Measurements from ENCODE around the gene TMEM109.
A peak's percentile ranks its signal among the peaks of the same experiment; 100 is the strongest.
"Not testable (repeated sequence)": the region's sequence is repeated elsewhere in the genome, so short reads cannot be mapped to it uniquely, and the experiment has no call there.

TMEM109 gene

DNA sequence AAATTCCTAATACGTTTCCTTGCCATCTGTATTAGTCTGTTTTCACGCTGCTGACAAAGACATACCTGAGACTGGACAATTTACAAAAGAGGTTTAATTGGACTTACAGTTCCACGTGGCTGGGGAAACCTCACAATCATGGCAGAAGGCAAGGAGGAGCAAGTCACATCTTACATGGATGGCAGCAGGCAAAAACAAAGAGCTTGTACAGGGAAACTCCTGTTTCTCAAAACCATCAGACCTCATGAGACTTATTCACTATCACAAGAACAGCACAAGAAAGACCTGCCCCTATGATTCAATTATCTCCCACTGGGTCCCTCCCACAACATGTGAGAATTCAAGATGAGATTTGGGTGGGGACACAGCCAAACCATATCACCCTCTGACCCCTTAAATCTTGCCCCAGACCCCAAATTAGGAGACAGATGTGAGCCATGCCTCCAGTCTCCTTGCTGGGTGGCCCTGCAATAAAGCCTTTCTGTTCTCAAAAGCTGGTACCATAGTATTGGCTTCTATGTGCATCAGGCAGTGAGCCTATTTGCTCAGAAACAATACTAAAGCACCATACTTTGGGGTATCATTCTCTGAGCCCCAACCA lies 4.2 kb upstream of the TMEM109 start:
- DNase-seq, result not testable (repeated sequence)

DNA sequence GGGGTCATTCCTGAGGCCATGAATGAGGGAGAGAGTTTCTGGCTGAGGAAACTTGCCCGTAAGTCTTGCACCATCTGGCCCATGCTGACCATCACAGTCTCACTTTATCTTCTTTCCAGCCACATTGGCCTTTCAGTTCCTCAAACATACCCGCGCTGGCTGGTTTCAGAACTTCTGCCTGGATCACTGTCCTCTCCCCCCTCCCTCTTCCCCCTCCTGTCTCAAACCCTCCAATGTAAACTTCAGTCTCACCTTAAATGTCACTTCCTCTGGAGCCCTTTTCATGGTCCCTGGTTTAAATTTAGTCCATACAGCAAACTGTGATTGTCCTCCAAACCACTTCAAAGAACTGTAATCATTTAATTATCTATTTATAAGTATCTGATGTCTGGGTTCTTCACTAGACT lies 3.7 kb upstream of the TMEM109 start:
- peak in 2 of 56 donors; percentile 30 to 48 for DNase-seq

- DNase-seq, result no peak
Measured at GRCh38 chr11:60910711-60911380, 3.1 kb upstream of the TMEM109 start.

- no peak for DNase-seq
Measured at GRCh38 chr11:60912223-60912850, 1.6 kb upstream of the TMEM109 start.

GRCh38 chr11:60912851-60913528 lies 968 bp upstream of the TMEM109 start:
- peak in 1 of 56 donors; percentile 30 for DNase-seq

DNA sequence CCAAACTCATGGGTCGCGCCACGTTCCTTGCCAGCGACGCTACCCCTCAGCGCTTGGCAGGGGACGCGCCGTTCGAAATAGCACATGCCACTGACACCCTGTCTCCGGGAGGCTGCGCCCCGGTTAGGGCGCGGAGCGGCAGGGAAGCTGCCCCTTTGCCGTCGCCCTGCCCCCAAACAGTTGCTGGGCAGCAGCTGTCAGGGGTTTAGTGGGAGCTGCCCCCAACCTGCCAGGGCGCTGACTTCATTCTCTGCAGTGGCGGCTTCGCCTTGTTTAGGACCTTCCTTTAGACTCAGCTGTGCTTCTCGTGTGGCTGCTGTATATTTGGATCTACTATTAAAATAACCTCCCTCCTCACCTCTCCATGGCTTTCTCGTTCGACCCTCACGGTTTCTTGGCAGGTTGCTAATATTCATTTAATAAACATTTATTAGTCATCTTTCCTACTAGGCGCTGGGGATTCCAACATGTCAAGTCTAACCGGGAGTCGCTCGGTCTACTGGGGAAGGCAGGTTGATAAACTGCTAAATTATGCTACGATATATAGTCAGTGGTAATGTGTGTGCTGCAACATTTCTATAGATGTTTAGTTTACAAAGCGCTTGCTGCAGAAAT lies 782 bp downstream of the TMEM109 start:
- DNase-seq, result peak in 8 of 56 donors; percentile 48 to 71 (median 66)

GRCh38 chr11:60915248-60915914 lies 1.4 kb downstream of the TMEM109 start:
- DNase-seq, result peak in 21 of 56 donors; percentile 24 to 60 (median 41)

- DNase-seq, result no peak
Measured at GRCh38 chr11:60916669-60917206, 2.8 kb downstream of the TMEM109 start.

GRCh38 chr11:60917267-60917666 lies 3.3 kb downstream of the TMEM109 start:
- no peak for DNase-seq

DNA sequence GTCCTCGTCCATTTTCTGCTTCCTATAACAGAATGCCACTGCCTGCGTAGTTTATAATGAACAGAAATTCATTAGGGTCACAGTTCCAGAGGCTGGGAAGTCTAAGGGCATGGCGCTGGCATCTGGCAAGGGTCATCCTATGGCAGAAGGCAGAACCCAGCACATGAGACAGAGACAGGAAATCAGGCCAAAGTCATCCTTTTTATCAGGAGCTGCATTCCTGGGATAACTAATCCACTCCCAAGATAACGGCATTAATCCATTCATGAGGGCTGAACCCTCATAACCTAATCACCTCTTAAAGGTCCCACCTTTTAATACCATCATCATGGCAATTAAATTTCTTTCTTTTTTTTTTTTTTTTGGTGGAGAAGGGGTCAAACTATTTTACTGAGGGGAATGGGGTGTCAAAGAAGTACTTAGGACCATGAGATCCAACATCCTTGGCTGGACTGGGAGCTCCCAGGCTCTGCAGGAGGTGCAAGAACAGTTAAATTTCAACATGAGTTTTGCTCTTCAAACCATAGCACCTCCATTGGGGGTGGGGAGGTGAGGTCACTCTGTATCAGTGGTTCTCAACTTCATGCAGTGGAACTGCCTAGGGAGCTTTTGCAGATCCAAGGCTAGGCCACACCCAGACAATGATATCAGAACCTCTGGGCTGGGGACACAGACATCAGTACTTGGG lies 4.4 kb downstream of the TMEM109 start:
- no peak for DNase-seq

GRCh38 chr11:60918939-60919265 lies 4.9 kb downstream of the TMEM109 start:
- no peak for DNase-seq

- DNase-seq, result no peak
Measured at GRCh38 chr11:60919320-60919719, 5.4 kb downstream of the TMEM109 start.

GRCh38 chr11:60919956-60920355 lies 6.0 kb downstream of the TMEM109 start:
- no peak for DNase-seq

DNA sequence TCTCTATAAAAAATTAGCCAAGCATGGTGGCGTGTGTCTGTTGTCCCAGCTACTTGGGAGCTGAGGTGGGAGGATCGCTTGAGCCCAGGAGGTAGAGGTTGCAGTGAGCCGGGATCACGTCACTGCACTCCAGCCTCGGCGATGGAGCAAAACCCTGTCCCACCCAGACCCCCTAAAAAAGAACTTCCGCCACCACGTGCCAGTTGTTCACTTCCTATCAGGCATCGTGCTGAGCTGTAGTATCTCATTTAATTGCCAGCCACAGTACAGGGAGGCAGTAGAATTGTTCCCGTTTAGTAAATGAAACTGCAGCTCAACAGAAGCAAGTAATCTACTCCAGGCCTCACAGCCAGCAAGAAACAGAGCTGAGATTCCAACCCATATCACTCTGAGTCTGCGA lies 7.3 kb downstream of the TMEM109 start:
- DNase-seq, result no peak

DNA sequence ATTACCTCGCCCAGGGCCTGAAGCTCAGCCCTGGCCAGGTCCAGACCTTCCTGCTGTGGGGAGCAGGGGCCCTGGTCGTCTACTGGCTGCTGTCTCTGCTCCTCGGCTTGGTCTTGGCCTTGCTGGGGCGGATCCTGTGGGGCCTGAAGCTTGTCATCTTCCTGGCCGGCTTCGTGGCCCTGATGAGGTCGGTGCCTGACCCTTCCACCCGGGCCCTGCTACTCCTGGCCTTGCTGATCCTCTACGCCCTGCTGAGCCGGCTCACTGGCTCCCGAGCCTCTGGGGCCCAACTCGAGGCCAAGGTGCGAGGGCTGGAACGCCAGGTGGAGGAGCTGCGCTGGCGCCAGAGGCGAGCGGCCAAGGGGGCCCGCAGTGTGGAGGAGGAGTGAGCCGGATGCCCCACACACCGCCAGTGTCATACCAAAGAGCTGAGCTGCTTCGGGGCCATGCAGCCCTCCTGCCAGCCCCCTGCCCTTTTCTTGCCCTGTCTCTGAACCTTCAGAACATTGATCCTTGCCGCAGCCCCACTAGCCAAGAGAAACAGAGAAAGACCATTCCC lies 7.9 kb downstream of the TMEM109 start:
- DNase-seq, result no peak

DNA sequence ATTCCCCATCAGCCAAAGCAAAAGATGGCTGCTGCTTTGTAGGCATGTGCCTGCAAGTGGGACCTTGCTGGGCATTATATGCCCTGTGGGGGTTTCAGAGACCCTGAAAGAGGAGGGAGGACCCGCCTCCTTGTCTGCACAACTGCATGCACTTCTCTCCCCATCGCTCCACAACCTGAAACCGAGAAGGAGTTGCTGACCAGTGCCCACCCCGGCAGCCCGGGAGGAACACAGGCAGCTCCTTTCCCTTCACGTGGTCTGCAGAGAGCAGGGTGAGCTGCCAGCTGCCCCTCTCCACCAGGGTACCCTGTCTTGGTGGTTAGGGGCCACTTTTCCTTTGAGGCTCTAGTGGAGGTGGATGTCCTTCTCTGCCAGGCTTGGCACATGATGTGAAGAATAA lies 8.9 kb downstream of the TMEM109 start:
- DNase-seq, result no peak

GRCh38 chr11:60923326-60923725 lies 9.4 kb downstream of the TMEM109 start:
- peak in 8 of 56 donors; percentile 23 to 58 (median 29) for DNase-seq

- DNase-seq, result no peak
Measured at GRCh38 chr11:60923800-60924109, 9.8 kb downstream of the TMEM109 start.

DNA sequence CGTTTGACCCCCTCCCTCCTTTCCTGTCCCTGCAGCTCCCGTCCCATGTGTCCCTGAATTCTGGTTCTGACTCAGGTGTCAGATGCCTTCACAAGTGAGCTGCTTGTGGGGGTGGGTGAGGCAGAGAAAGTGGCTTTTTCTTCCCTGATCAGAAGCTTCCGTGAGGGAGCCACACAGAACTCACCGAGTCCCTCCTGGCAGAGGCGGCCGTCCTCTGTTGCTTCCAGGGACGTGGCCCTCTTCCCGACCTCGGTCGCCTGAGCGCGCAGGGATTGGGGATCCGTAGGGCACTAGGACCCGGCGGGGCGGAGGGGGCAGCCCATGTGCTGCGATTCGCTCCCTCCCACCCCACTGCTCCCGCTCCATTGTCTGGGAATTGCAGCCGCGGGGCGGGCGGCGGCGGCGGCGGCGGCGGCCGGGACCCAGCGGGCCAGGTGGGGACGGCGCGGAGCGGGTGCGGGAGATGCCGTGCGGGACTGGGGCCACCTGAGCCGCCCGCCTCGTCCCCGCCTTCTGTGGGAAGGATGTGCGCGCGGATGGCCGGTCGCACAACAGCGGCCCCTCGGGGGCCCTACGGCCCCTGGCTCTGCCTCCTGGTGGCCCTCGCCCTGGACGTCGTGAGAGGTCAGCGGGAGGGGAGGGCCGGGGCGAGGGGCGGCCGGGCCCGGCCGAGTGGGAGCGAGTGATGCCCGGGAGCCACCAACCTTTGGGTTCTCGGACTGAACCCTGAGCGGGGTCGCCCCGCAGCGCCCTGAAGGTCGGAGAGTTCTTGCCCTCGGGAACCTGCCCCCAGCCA lies 10.3 kb downstream of the TMEM109 start, which contains the start of gene TMEM132A:
TMEM132A (plus strand) TSS at position 351 of the 796 bp plus-strand sequence; CDS start at position 525, 174 bp downstream.
- peak in 52 of 56 donors; percentile 22 to 86 (median 66) for DNase-seq
